ENCODE measurements around the gene POC1A.

- TF ChIP-seq CTCF (conservative IDR thresholded peaks at IDR 0.05) (no peak), EZH2 (IDR thresholded peaks at IDR 0.05; ENCODE audit: low read depth) (no peak)
These were observed 26.0 kb downstream of the POC1A start for GRCh38 chr3:52128118-52128683.

All from PC-9 (cell line).